HCT116 (cell line): ENCODE results near the gene KLHDC4. TPM values are rescaled to one million over a fixed set of nuclear protein-coding genes. Genes with fewer than 3 reads are reported as not detected.

Experiments used
- ATAC-seq: fragments of 200-7000 bp; cut with Tn5 transposase; 2 replicates; pipeline ENCODE4 v1.9.1; 2020; ENCODE audit warnings: mild to moderate bottlenecking, moderate library complexity
- BruUV-seq: library from RNA; stranded (reverse); fragments of 400-500 nt; replicated peaks from 2 replicates; lab custom pipeline; 2021; lab: Mats Ljungman, UMichigan
- CTCF ChIA-PET: fragments of 300-600 bp; sonication (Branson Sonifier 250); formaldehyde crosslinking; loops from one replicate; lab custom pipeline; 2021; ENCODE audit warnings: antibody characterized with exemption; lab: Charles Lee
- POLR2A ChIA-PET: fragments of 300-600, 350-600 bp; sonication (Branson Sonifier 250); formaldehyde crosslinking; loops from one replicate; lab custom pipeline; 2021; ENCODE audit warnings: antibody characterized with exemption; lab: Charles Lee
- RAD21 ChIA-PET, 2 experiments: fragments of 300-600 bp; sonication (Branson Sonifier 250); formaldehyde crosslinking; loops; one replicate each; lab custom pipeline; 2023; ENCODE audit warnings: low total read pairs in 2 of 2; ENCODE audit not compliant: uncharacterized antibody in 2 of 2, unreplicated experiment in 2 of 2, low non-redundant PET in 1 of 2; lab: Charles Lee
- DNase-seq: peaks from one replicate; pipeline ENCODE4 v3.0.0-alpha.2; 2010; ENCODE audit warnings: low read depth, low spot score
- H2AFZ ChIP-seq: fragments of 200-600 bp; shearing (Covaris generic), sonication (generic); 2 replicates; pipeline ENCODE4 v1.6.1; 2017; ENCODE audit warnings: low read depth, mixed run types, mixed read lengths, antibody characterized with exemption, low read length; ENCODE audit not compliant: poor library complexity, severe bottlenecking
- H3K27ac ChIP-seq: 2 replicates; pipeline ENCODE4 v1.5.1; 2012; ENCODE audit warnings: low read depth, low read length
- H3K27me3 ChIP-seq: fragments of 200-600 bp; sonication (generic); 2 replicates; pipeline ENCODE4 v1.6.1; 2016; ENCODE audit warnings: mixed run types, low read length, mixed read lengths; ENCODE audit not compliant: insufficient read depth
- H3K36me3 ChIP-seq, 2 experiments: fragments of 200-500 bp in 1 of 2; fragments of 200-600 bp in 1 of 2; sonication (Bioruptor generic) in 1 of 2; sonication (generic) in 1 of 2; 2 replicates each; pipeline versions ENCODE4 v1.5.1 to v1.6.1; 2014 to 2016; ENCODE audit warnings: low read length in 2 of 2, inconsistent platforms in 1 of 2, mixed read lengths in 1 of 2, mixed run types in 1 of 2; ENCODE audit not compliant: insufficient read depth in 2 of 2, control insufficient read depth in 1 of 2
- H3K4me1 ChIP-seq, 2 experiments: fragments of 200-600 bp in 1 of 2; sonication (generic) in 1 of 2; 2 replicates each; pipeline versions ENCODE4 v1.5.1 to v1.6.1; 2012 to 2017; ENCODE audit warnings: low read length in 2 of 2, inconsistent platforms in 1 of 2, mild to moderate bottlenecking in 1 of 2, mixed read lengths in 1 of 2, mixed run types in 1 of 2, moderate library complexity in 1 of 2; ENCODE audit not compliant: insufficient read depth in 2 of 2, control insufficient read depth in 1 of 2
- H3K4me2 ChIP-seq: fragments of 200-600 bp; sonication (generic); 2 replicates; pipeline ENCODE4 v1.6.1; 2017; ENCODE audit warnings: mixed run types, low read length, mixed read lengths
- H3K4me3 ChIP-seq, 2 experiments: fragments of 200-600 bp in 1 of 2; sonication (generic) in 1 of 2; replicated peaks in 1 of 2; 2 replicates each; pipeline ENCODE4 v1.5.1; 2011 to 2016; ENCODE audit warnings: low read length in 2 of 2, control low read depth in 1 of 2, low read depth in 1 of 2, mild to moderate bottlenecking in 1 of 2, mixed read lengths in 1 of 2, mixed run types in 1 of 2
- H3K79me2 ChIP-seq: fragments of 200-600 bp; sonication (generic); 2 replicates; pipeline ENCODE4 v1.6.1; 2017; ENCODE audit warnings: mild to moderate bottlenecking, mixed run types, low read length, moderate library complexity, mixed read lengths; ENCODE audit not compliant: insufficient read depth
- H3K9ac ChIP-seq: fragments of 200-600 bp; sonication (generic); 2 replicates; pipeline ENCODE4 v1.6.1; 2016; ENCODE audit warnings: low read length, mixed read lengths
- H3K9me2 ChIP-seq: fragments of 200-600 bp; sonication (generic), shearing (Covaris generic); 2 replicates; pipeline ENCODE4 v1.6.1; 2017; ENCODE audit warnings: mixed run types, mild to moderate bottlenecking, moderate library complexity; ENCODE audit not compliant: insufficient read depth
- H3K9me3 ChIP-seq, 2 experiments: fragments of 200-500 bp in 1 of 2; fragments of 200-600 bp in 1 of 2; sonication (Bioruptor generic) in 1 of 2; sonication (generic) in 1 of 2; 2 replicates each; pipeline ENCODE4 v1.6.1; 2014 to 2017; ENCODE audit warnings: low read length in 2 of 2, mixed read lengths in 2 of 2, inconsistent platforms in 1 of 2, low read depth in 1 of 2, mild to moderate bottlenecking in 1 of 2, mixed run types in 1 of 2, moderate library complexity in 1 of 2; ENCODE audit not compliant: control insufficient read depth in 1 of 2, insufficient read depth in 1 of 2
- H4K20me1 ChIP-seq: fragments of 200-600 bp; sonication (generic), shearing (Covaris generic); 2 replicates; pipeline ENCODE4 v1.6.1; 2017; ENCODE audit warnings: mixed run types, mild to moderate bottlenecking, moderate library complexity; ENCODE audit not compliant: insufficient read depth
- EZH2 ChIP-seq: fragments of 200-600 bp; sonication (generic); IDR thresholded peaks from 2 replicates; pipeline ENCODE4 v1.6.1; 2017; ENCODE audit warnings: antibody characterized with exemption, mixed run types
- POLR2AphosphoS5 ChIP-seq: IDR thresholded peaks from 2 replicates; pipeline ENCODE4 v1.6.1; 2011; ENCODE audit warnings: mild to moderate bottlenecking, low read depth, low read length, moderate library complexity
- intact Hi-C: fragments of 100-400 bp; cut with micrococcal nuclease; formaldehyde crosslinking; loops from 2 replicates; pipeline ENCODE4 v1.10.0; 2022
- total RNA-seq: library from RNA; stranded (reverse); gene quantifications from one replicate; pipeline ENCODE4 v1.2.1, GENCODE V29; 2021; ENCODE audit not compliant: unreplicated experiment
- TF ChIP-seq, protein P1 (sequence below), 3 experiments: fragments of 200-600 bp in 1 of 3; sonication (generic) in 1 of 3; IDR thresholded peaks in 2 of 3; conservative IDR thresholded peaks in 1 of 3; 2 replicates each; pipeline ENCODE4 v1.5.1; 2012 to 2017; ENCODE audit warnings: low read depth in 2 of 3, low read length in 2 of 3, antibody characterized with exemption in 1 of 3, borderline replicate concordance in 1 of 3, control low read depth in 1 of 3, mild to moderate bottlenecking in 1 of 3, mixed read lengths in 1 of 3, mixed run types in 1 of 3, moderate library complexity in 1 of 3; ENCODE audit not compliant: insufficient read depth in 1 of 3

Gene KLHDC4
- total RNA-seq, 1 experiment from 2014 or later: 107 TPM

DNA sequence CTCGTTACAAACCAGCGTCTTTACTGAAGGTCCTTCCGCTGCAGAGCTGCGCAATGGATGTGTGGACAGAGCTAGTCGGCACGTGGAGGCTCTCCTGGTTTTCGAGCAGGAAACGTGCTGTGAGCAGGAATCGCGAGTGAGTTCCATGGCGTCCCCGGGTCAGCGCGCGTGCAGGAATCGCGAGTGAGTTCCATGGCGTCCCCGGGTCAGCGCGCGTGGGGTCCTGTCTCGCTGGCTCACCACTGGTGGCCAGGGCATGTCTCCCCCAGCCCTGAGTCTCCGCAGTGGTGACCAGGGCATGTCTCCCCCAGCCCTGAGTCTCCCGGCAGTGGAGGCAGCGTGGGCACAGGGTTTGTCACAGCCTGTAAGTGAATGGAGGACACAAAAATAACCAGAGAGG lies 62.7 kb downstream of the KLHDC4 start:
- TF ChIP-seq POLR2AphosphoS5: no peak
- no peak overlapping the region for H3K9ac ChIP-seq
- H3K27ac ChIP-seq: no peak overlapping the region
- no peaks in the 10 kb centered on the region for H3K27me3 ChIP-seq
- no peak overlapping the region for H2AFZ ChIP-seq
- H3K9me2 ChIP-seq: no peaks in the 10 kb centered on the region
- H4K20me1 ChIP-seq: no peaks in the 10 kb centered on the region
- DNase-seq (no peak), ATAC-seq (no peak)
- intact Hi-C loops: no loop called here
- no peak overlapping the region for H3K4me3 ChIP-seq
- no TSS peak for BruUV-seq
- no peak overlapping the region for H3K4me2 ChIP-seq
- no peaks in the 10 kb centered on the region for H3K4me1 ChIP-seq
- ChIA-PET RAD21 (no interaction called here), CTCF (no interaction called here), POLR2A (no interaction called here)
- no peaks in the 10 kb centered on the region for H3K9me3 ChIP-seq
- peaks cover 11% of the 10 kb centered on the region; the same call in 1 of the 2 replicates for H3K79me2 ChIP-seq
- peaks cover 5 to 26% of the 10 kb centered on the region in 2 experiments; a peak in 3 of 4 replicates for H3K36me3 ChIP-seq

- no peak overlapping the region for H3K9ac ChIP-seq
- no peaks in the 10 kb centered on the region for H3K4me1 ChIP-seq
- CTCF ChIA-PET: interaction anchor here (0.9 to 1.0 kb wide), 2 partner anchors 33 to 45 kb away, joined by 3 read pairs; no protein-coding TSS in a partner anchor
- TF ChIP-seq EZH2: no peak
- TF ChIP-seq, protein P1, sequence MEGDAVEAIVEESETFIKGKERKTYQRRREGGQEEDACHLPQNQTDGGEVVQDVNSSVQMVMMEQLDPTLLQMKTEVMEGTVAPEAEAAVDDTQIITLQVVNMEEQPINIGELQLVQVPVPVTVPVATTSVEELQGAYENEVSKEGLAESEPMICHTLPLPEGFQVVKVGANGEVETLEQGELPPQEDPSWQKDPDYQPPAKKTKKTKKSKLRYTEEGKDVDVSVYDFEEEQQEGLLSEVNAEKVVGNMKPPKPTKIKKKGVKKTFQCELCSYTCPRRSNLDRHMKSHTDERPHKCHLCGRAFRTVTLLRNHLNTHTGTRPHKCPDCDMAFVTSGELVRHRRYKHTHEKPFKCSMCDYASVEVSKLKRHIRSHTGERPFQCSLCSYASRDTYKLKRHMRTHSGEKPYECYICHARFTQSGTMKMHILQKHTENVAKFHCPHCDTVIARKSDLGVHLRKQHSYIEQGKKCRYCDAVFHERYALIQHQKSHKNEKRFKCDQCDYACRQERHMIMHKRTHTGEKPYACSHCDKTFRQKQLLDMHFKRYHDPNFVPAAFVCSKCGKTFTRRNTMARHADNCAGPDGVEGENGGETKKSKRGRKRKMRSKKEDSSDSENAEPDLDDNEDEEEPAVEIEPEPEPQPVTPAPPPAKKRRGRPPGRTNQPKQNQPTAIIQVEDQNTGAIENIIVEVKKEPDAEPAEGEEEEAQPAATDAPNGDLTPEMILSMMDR (IDR thresholded peaks at IDR 0.05 in 2 of 3, conservative IDR thresholded peaks at IDR 0.05 in 1 of 3; ENCODE audit: borderline replicate concordance in 1 of 3, insufficient read depth in 1 of 3, low read depth in 2 of 3, low read length in 2 of 3): peak in 2 of 3 experiments; percentile 60 to 67; a peak in 5 of 6 replicates
- H2AFZ ChIP-seq: no peak overlapping the region
- H3K27ac ChIP-seq: no peak overlapping the region
- POLR2A ChIA-PET: no interaction called here
- H3K36me3 ChIP-seq: peaks cover 5 to 26% of the 10 kb centered on the region in 2 experiments; a peak in 3 of 4 replicates
- no peak overlapping the region for H3K4me2 ChIP-seq
- no peaks in the 10 kb centered on the region for H3K27me3 ChIP-seq
- H4K20me1 ChIP-seq: no peaks in the 10 kb centered on the region
- H3K9me3 ChIP-seq: no peaks in the 10 kb centered on the region
- H3K9me2 ChIP-seq: no peaks in the 10 kb centered on the region
- RAD21 ChIA-PET: no interaction called here
- H3K79me2 ChIP-seq: peaks cover 11% of the 10 kb centered on the region; the same call in 1 of the 2 replicates
- ATAC-seq: peak; percentile 66
- no TSS peak for BruUV-seq
- intact Hi-C loops: no loop called here
- no peak overlapping the region for H3K4me3 ChIP-seq
- DNase-seq: no peak
Observed at GRCh38 chr16:87702325-87702811, 63.4 kb downstream of the KLHDC4 start.
